GM12878 (cell line): Measurements from ENCODE around the gene ANKRD6. TPM values are rescaled to one million over a fixed set of nuclear protein-coding genes. Genes with fewer than 3 reads are reported as not detected.

Experiments
- ATAC-seq: fragments of 200-7000 bp; cut with Tn5 transposase; 3 replicates; pipeline ENCODE4 v1.9.1; 2020; ENCODE audit warnings: mild to moderate bottlenecking, moderate library complexity
- BruUV-seq: library from RNA; stranded (reverse); fragments of 400-500 nt; replicated peaks from 2 replicates; lab custom pipeline; 2021; lab: Mats Ljungman, UMichigan
- CTCF ChIA-PET: fragments of 300-600 bp; sonication (Branson Sonifier 250); formaldehyde crosslinking; extraction: SDS; loops from one replicate; lab custom pipeline; 2021; ENCODE audit warnings: inconsistent platforms; lab: Yijun Ruan, JAX
- POLR2A ChIA-PET: fragments of 350-600 bp; formaldehyde crosslinking; extraction: SDS; loops from one replicate; lab custom pipeline; 2021; ENCODE audit warnings: inconsistent platforms; lab: Charles Lee
- RAD21 ChIA-PET: fragments of 300-600 bp; sonication (Branson Sonifier 250); formaldehyde crosslinking; loops from one replicate; lab custom pipeline; 2023; ENCODE audit warnings: antibody characterized with exemption; ENCODE audit not compliant: unreplicated experiment; lab: Charles Lee
- SMC1A ChIA-PET: fragments of 300-600 bp; sonication (Branson Sonifier 250); formaldehyde crosslinking; loops from one replicate; lab custom pipeline; 2023; ENCODE audit not compliant: unreplicated experiment, uncharacterized antibody; lab: Charles Lee
- DNase-seq: peaks from one replicate; pipeline ENCODE4 v3.0.0-alpha.2; 2011; ENCODE audit warnings: low read depth, low spot score
- FAIRE-seq: peaks from 3 replicates; lab custom pipeline; 2011; peaks lifted over from hg19 to GRCh38; lab: Jason Lieb, UNC
- H2AFZ ChIP-seq: 2 replicates; pipeline ENCODE4 v1.6.0; 2011; ENCODE audit warnings: low read depth, low read length, control low read depth; ENCODE audit not compliant: control insufficient read depth
- H3K27ac ChIP-seq: 2 replicates; pipeline ENCODE4 v1.5.1; 2011; ENCODE audit warnings: control low read depth; ENCODE audit not compliant: control insufficient read depth, insufficient read depth
- H3K27me3 ChIP-seq, 2 experiments: replicated peaks in 1 of 2; 2 replicates each; pipeline versions ENCODE4 v1.6.0 to v1.6.1; 2011; ENCODE audit warnings: low read length in 1 of 2; ENCODE audit not compliant: control insufficient read depth in 2 of 2, insufficient read depth in 2 of 2
- H3K36me3 ChIP-seq, 2 experiments: 2 replicates each; pipeline ENCODE4 v1.5.1; 2011; ENCODE audit warnings: low read length in 1 of 2; ENCODE audit not compliant: control insufficient read depth in 2 of 2, insufficient read depth in 2 of 2
- H3K4me1 ChIP-seq: 2 replicates; pipeline ENCODE4 v1.6.1; 2011; ENCODE audit warnings: mild to moderate bottlenecking, low read length, moderate library complexity, mixed read lengths; ENCODE audit not compliant: control insufficient read depth, insufficient read depth
- H3K4me2 ChIP-seq: 2 replicates; pipeline ENCODE4 v1.6.0; 2011; ENCODE audit warnings: control low read depth; ENCODE audit not compliant: control insufficient read depth, insufficient read depth
- H3K4me3 ChIP-seq: fragments of 200-600 bp; sonication (generic); 2 replicates; pipeline ENCODE4 v1.5.1; 2016
- H3K79me2 ChIP-seq: 2 replicates; pipeline ENCODE4 v1.6.0; 2011; ENCODE audit warnings: low read length; ENCODE audit not compliant: control insufficient read depth, insufficient read depth
- H3K9ac ChIP-seq: 2 replicates; pipeline ENCODE4 v1.8.0; 2011; ENCODE audit warnings: low read length, control low read depth, mixed read lengths; ENCODE audit not compliant: control insufficient read depth, insufficient read depth
- H3K9me3 ChIP-seq: replicated peaks from 3 replicates; pipeline ENCODE4 v1.5.1; 2011; ENCODE audit warnings: mild to moderate bottlenecking, low read length; ENCODE audit not compliant: control insufficient read depth, insufficient read depth
- H4K20me1 ChIP-seq: 2 replicates; pipeline ENCODE4 v1.6.0; 2011; ENCODE audit not compliant: control insufficient read depth, insufficient read depth
- BRCA1 ChIP-seq: IDR thresholded peaks from 2 replicates; pipeline ENCODE4 v1.6.1; 2011; ENCODE audit warnings: low read depth, low read length, improper control_type of control experiment
- CEBPB ChIP-seq, 2 experiments: fragments of 150-350 bp in 1 of 2; IDR thresholded peaks; 2 replicates each; pipeline ENCODE4 v1.6.1; 2012 to 2014; ENCODE audit warnings: low read depth in 2 of 2, low read length in 2 of 2, borderline replicate concordance in 1 of 2, inconsistent platforms in 1 of 2
- HDGF ChIP-seq: fragments of 450-650 bp; IDR thresholded peaks from 2 replicates; pipeline ENCODE4 v1.6.1; 2016; ENCODE audit warnings: antibody characterized with exemption
- MEF2A ChIP-seq: IDR thresholded peaks from 2 replicates; pipeline ENCODE4 v1.6.1; 2011; ENCODE audit warnings: low read depth, mild to moderate bottlenecking, low read length, moderate library complexity; ENCODE audit not compliant: insufficient read depth
- NFXL1 ChIP-seq: fragments of 450-650 bp; IDR thresholded peaks from 2 replicates; pipeline ENCODE4 v1.6.1; 2017; ENCODE audit warnings: antibody characterized with exemption, mild to moderate bottlenecking, borderline replicate concordance
- NFYB ChIP-seq: IDR thresholded peaks from 2 replicates; pipeline ENCODE4 v1.6.1; 2011; ENCODE audit warnings: low read depth, mild to moderate bottlenecking, low read length, improper control_type of control experiment, moderate library complexity; ENCODE audit not compliant: insufficient read depth
- PAX5 ChIP-seq: IDR thresholded peaks from 2 replicates; pipeline ENCODE4 v1.6.1; 2011; ENCODE audit warnings: low read depth, low read length, borderline replicate concordance
- RAD21 ChIP-seq: IDR thresholded peaks from 2 replicates; pipeline ENCODE4 v1.6.1; 2011; ENCODE audit warnings: mild to moderate bottlenecking, low read depth, low read length, moderate library complexity; ENCODE audit not compliant: insufficient read depth
- SIX5 ChIP-seq: IDR thresholded peaks from 2 replicates; pipeline ENCODE4 v1.6.1; 2011; ENCODE audit warnings: mild to moderate bottlenecking, low read depth, low read length, moderate library complexity; ENCODE audit not compliant: severe bottlenecking
- SMC3 ChIP-seq: IDR thresholded peaks from 2 replicates; pipeline ENCODE4 v1.6.1; 2011; ENCODE audit warnings: low read length, improper control_type of control experiment, borderline replicate concordance
- WRNIP1 ChIP-seq: IDR thresholded peaks from 2 replicates; pipeline ENCODE4 v1.6.1; 2011; ENCODE audit warnings: low read depth, low read length, improper control_type of control experiment, borderline replicate concordance
- YBX1 ChIP-seq: fragments of 450-650 bp; IDR thresholded peaks from 2 replicates; pipeline ENCODE4 v1.6.1; 2016; ENCODE audit warnings: antibody characterized with exemption
- ZZZ3 ChIP-seq: IDR thresholded peaks from 2 replicates; pipeline ENCODE4 v1.6.1; 2011; ENCODE audit warnings: low read depth; ENCODE audit not compliant: control insufficient read depth, insufficient read length
- WGBS: methylation state at CpG from one replicate; pipeline ENCODE4 v1.1.6; 2016; ENCODE audit warnings: low lambda C conversion rate; ENCODE audit not compliant: insufficient replicate concordance, insufficient coverage; ENCODE audit errors: missing lambda C conversion rate; 5-methylcytosine and 5-hydroxymethylcytosine counted together
- in situ Hi-C: fragments of 300-500 bp; cut with MboI; formaldehyde crosslinking; loops from 9 replicates; pipeline ENCODE4 v1.14.3; 2018; ENCODE audit warnings: mixed read lengths
- intact Hi-C: fragments of 100-400 bp; cut with micrococcal nuclease; formaldehyde crosslinking; loops from one replicate; pipeline ENCODE4 v1.14.2; 2022; ENCODE audit not compliant: unreplicated experiment
- polyA plus RNA-seq, 11 experiments: library from polyadenylated mRNA; depleted of rRNA in 4 of 11; unstranded in 6 of 11; stranded (reverse) in 5 of 11; fragments of >200 nt; fragmentation: Nextera tagmentation in 4 of 11; fragmentation: Illumina TruSeq in 1 of 11; extraction: Ambion mirVana in 4 of 11; extraction: Trizol in 1 of 11; gene quantifications; 1 replicate in 1 of 11; 2 replicates in 10 of 11; pipeline versions ENCODE4 v1.2.1 to v1.2.3, GENCODE V29; 2011 to 2016; ENCODE audit warnings: inconsistent platforms in 2 of 11, missing spikeins in 2 of 11, low read depth in 1 of 11
- total RNA-seq, 4 experiments: library from RNA; depleted of rRNA in 3 of 4; stranded (reverse); fragments of >200 nt in 3 of 4; fragmentation: Illumina TruSeq in 1 of 4; extraction: Trizol in 1 of 4; gene quantifications; 2 replicates each; pipeline versions ENCODE4 v1.2.1 to v1.2.3, GENCODE V29; 2013 to 2021
- TF ChIP-seq, protein P1 (sequence below): fragments of 450-650 bp; IDR thresholded peaks from 2 replicates; pipeline ENCODE4 v1.6.1; 2017; ENCODE audit warnings: borderline replicate concordance

Gene ANKRD6
- total and polyA plus RNA-seq, 10 of the 15 experiments (the other 5 are each of a cell fraction or from before 2014, with no cell fraction given) = 0.03 to 0.90 (median 0.38) TPM

DNA sequence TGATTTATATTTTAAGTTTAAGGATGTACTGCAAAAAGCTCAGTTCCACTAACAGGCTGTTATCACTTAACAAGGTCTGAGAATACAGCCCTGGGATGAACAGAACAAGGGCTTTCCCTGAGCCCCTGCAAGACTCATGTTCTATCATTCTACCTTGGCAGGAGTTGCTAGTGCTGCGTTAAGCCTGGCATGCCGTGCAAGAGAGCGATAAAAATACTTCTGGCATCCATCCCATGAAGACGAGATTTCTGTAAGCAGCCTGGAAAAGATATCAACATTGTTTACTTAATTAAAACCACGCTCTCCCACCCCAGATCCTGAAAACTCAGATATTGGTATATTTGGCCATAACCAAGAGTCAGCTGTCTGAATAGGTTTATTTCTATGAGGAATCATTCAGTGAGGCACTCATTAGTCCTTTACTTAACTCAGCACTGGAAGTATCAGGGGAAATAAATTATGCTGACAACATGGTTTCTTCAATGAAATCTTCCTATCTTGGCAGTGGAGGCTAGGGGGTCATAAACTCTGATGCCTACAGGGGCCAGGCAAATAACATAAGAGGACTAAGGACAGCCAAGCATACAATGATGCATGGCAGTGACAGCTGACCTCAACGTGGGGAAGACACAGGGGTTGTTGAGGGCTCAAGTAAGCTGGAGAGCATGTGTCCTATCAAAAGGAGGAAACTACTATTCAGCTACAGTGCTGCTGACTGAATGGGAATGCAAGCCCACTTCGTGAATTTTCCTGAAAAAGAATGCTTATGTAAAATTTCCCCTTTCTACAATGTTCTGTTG, 243.2 kb downstream of the ANKRD6 start (continued):
- no peak for TF ChIP-seq ZZZ3
- no peak for TF ChIP-seq MEF2A
- no peak for TF ChIP-seq YBX1

DNA sequence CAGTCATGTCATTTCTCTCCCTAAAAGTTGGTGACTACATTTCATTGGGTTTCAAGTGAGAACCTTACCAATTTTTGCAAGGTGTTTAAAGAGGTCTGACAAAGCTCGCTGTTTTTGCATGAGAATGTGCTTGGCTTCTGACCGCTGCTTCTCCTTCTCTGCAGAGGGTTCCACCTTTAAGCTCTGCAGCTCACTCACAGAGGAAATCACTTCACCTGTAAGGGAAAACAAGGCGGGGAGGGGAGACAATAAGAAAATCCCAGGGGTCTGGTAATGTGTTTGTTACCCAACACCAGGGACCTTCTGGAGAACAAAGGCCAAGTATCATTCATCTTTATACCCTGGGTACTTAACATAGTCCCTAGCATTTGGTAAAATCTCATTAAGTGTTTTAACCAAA, 245.6 kb downstream of the ANKRD6 start:
- DNase-seq = no peak
- TF ChIP-seq, protein P1, sequence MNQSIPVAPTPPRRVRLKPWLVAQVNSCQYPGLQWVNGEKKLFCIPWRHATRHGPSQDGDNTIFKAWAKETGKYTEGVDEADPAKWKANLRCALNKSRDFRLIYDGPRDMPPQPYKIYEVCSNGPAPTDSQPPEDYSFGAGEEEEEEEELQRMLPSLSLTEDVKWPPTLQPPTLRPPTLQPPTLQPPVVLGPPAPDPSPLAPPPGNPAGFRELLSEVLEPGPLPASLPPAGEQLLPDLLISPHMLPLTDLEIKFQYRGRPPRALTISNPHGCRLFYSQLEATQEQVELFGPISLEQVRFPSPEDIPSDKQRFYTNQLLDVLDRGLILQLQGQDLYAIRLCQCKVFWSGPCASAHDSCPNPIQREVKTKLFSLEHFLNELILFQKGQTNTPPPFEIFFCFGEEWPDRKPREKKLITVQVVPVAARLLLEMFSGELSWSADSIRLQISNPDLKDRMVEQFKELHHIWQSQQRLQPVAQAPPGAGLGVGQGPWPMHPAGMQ = no peak
- TF ChIP-seq PAX5 = no peak
- no peak for TF ChIP-seq NFXL1
- no peak for TF ChIP-seq SIX5
- TF ChIP-seq SMC3 = no peak
- no peak for TF ChIP-seq WRNIP1
- TF ChIP-seq NFYB = no peak
- TF ChIP-seq BRCA1 = no peak
- no peak for TF ChIP-seq RAD21
- TF ChIP-seq CEBPB (IDR thresholded peaks at IDR 0.05; ENCODE audit: borderline replicate concordance in 1 of 2, low read depth in 2 of 2, low read length in 2 of 2) = no peak
- TF ChIP-seq HDGF = no peak
- TF ChIP-seq, all 136 proteins: peak for 0
- Histone ChIP-seq H3K27me3 (no peaks in the 10 kb centered on the region), H3K79me2 (no peaks in the 10 kb centered on the region), H3K27ac (no peak overlapping the region), H4K20me1 (no peaks in the 10 kb centered on the region), H3K36me3 (peaks cover 35 to 55% of the 10 kb centered on the region in 2 experiments), H3K9ac (no peak overlapping the region), H3K4me2 (no peak overlapping the region), H3K4me1 (no peaks in the 10 kb centered on the region), H3K4me3 (no peak overlapping the region), H3K9me3 (no peaks in the 10 kb centered on the region), H2AFZ (no peak overlapping the region)
- ATAC-seq = no peak
- ChIA-PET CTCF (no interaction called here), RAD21 (no interaction called here), SMC1A (no interaction called here), POLR2A (no interaction called here)
- in situ Hi-C loops = no loop called here
- BruUV-seq = no TSS peak
- intact Hi-C loops = no loop called here
- FAIRE-seq = no peak
- 98% methylated on average over 3 of the region's 3 CpGs for WGBS
